CMK (cell line): ENCODE results near the gene PCED1B.
A peak's percentile ranks its signal among the peaks of the same experiment; 100 is the strongest.
"Not testable (repeated sequence)": the region's sequence is repeated elsewhere in the genome, so short reads cannot be mapped to it uniquely, and the experiment has no call there.

ENCODE experiments used
- DNase-seq: peaks from one replicate; pipeline ENCODE4 v3.0.0-alpha.2; 2010; ENCODE audit warnings: low read depth

PCED1B gene

GRCh38 chr12:47273191-47273626, 193.8 kb downstream of the PCED1B start:
- no peak for DNase-seq

- no peak for DNase-seq
Observed at GRCh38 chr12:47274760-47275159, 195.3 kb downstream of the PCED1B start.

GRCh38 chr12:47276253-47276620, 196.8 kb downstream of the PCED1B start:
- DNase-seq = no peak

- peak; percentile 14 for DNase-seq
Observed at GRCh38 chr12:47276621-47277309, 197.3 kb downstream of the PCED1B start.

DNA sequence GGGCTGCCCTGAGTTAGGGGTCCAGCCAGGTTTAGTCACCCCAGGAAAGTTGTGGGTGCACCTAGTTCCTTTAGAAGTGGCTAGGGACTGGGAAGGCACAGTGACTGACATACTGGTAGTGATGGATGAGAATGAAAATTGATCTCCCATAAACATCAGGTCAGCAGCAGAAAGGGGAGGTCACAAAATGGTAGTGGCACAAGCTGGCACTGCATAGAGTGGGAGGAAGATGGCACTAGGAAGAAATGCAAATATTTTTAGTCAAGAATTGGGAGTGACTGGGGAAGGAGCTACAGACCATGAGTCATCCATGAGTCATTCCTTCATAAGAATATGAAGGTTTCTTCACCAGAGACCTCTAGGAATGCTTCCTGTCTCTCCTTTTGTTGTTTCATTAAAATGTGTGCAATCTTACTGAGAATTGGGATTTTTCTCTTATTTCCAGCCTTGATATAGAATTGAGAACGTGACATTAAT, 198.6 kb downstream of the PCED1B start:
- DNase-seq = no peak

GRCh38 chr12:47279758-47280157, 200.3 kb downstream of the PCED1B start:
- not testable (repeated sequence) for DNase-seq

DNA sequence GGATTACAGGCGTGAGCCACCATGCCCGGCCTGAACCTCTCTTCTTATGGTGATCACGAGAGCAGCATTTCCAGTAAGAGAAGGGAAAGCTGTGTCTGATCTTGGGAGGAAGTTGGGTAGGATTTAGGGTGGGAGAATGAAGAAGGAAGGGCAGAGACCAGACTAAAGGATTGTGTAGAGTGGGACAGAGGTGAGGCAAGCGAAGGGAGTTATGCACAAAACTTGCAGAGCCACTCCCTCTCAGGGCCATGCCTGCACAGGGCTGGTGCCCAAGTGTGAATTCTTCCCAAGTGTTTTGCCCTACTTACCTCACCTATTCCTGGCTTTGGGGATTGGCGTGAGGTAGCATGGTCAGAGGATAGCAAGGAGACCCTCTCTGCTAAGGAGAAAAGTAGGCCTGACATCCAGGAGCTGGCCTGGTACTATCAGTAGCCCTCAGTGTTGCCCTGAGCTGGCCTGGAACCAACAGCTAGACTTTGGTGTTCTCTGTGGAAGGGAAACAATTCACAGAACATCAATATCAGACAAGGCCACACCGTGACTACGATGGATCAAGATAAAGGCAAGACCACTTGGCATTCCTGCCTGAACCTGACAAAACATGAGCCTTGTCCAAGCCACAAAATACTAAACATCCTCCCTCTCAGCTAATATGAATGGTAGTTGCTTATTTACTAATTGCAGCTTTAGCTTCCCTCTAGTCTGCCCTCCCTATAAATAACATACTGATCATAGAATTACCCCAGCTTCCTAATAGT, 201.3 kb downstream of the PCED1B start:
- DNase-seq = no peak

DNA sequence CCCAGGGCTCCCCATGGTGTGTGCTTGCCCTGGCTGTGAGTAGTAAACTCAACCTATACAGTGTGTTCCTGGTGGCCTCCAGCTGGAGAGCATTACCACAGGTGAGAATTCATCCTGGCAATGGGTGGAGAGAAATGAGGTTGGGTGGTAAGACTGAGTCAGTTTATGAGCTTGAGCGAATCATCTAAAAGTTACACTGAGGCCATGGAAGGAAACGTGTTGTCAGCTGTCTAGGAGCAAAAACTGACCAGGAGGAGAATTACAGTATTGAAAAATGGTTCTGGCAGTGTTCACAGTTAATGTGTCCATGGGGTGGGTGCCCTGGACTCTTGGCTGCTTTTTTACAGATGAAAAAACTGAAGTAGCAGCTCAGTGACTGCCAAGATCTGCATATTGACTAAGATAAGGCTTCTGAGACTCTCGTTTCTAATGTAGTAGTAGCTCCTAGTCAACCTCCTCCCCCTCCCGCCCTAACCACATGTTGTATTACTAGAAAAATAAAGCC, 202.3 kb downstream of the PCED1B start:
- no peak for DNase-seq

DNA sequence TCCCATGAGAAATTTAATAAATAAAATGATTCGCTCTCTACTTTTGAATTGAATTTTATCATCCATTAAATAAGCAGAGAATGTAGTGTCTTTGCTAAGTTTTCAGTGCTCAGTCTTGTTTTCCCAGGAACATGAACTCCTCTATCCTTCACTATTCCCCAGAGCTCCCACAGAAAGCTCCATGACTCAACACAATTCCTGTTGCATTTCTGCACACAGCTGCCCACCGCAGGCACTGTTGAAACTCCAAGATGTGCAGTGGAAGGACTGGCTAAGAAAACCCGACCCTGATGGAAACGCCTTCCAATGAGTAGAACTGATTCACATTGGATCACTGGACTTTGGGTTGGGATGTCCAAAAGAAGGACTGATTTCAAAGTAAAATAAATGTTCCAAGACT, 202.8 kb downstream of the PCED1B start:
- no peak for DNase-seq
